ENCODE measurements around the gene TMEM53. TPM values are rescaled to one million over a fixed set of nuclear protein-coding genes. Genes with fewer than 3 reads are reported as not detected.

The TMEM53 gene
- total RNA-seq, 1 experiment from 2014 or later, result 8.2 TPM

DNA sequence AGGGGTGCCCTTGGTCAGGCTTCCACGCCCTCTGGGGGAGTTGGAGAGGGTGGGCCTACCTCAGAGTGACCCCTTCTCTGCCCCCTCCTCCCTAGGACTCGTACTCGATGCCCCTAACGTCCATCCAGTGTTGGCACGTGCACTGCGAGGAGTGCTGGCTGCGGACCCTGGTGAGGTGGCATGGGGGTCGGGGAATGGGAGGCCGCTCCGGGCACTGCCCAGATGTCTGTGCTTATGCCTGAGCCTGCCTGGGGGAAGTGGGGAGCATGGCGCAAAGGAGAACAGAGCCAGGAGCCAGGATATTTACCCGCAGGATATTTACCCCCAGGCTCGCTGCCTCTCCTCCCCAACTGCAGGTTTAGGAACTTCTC is 24.5 kb downstream of the TMEM53 start:
- ATAC-seq (no peak), DNase-seq (ENCODE audit: low spot score) (no peak)
- Mint-ChIP-seq H3K36me3 (peaks cover 30% of the 10 kb centered on the region), H3K27me3 (ENCODE audit: low read depth) (no peaks in the 10 kb centered on the region), H3K27ac (peak overlapping the region; percentile 68; the same call in 1 of the 2 replicates), H3K4me3 (no peak overlapping the region), H3K9me3 (no peaks in the 10 kb centered on the region), H3K4me1 (peaks cover 26% of the 10 kb centered on the region)
- ChIA-PET CTCF (interaction anchor here (1.0 to 5.4 kb wide), 11 partner anchors 17 to 432 kb away, joined by 3 to 112 read pairs (median 8); partner anchors contain the start of genes ARMH1 and TMEM53), POLR2A (interaction anchor here (0.6 to 1.4 kb wide), 3 partner anchors 17 to 245 kb away, joined by 3 read pairs; no protein-coding TSS in a partner anchor)
- TF ChIP-seq, protein P1, sequence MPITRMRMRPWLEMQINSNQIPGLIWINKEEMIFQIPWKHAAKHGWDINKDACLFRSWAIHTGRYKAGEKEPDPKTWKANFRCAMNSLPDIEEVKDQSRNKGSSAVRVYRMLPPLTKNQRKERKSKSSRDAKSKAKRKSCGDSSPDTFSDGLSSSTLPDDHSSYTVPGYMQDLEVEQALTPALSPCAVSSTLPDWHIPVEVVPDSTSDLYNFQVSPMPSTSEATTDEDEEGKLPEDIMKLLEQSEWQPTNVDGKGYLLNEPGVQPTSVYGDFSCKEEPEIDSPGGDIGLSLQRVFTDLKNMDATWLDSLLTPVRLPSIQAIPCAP (CRISPR knock-in tag; IDR thresholded peaks at IDR 0.05), result no peak
- TF ChIP-seq, protein P2, sequence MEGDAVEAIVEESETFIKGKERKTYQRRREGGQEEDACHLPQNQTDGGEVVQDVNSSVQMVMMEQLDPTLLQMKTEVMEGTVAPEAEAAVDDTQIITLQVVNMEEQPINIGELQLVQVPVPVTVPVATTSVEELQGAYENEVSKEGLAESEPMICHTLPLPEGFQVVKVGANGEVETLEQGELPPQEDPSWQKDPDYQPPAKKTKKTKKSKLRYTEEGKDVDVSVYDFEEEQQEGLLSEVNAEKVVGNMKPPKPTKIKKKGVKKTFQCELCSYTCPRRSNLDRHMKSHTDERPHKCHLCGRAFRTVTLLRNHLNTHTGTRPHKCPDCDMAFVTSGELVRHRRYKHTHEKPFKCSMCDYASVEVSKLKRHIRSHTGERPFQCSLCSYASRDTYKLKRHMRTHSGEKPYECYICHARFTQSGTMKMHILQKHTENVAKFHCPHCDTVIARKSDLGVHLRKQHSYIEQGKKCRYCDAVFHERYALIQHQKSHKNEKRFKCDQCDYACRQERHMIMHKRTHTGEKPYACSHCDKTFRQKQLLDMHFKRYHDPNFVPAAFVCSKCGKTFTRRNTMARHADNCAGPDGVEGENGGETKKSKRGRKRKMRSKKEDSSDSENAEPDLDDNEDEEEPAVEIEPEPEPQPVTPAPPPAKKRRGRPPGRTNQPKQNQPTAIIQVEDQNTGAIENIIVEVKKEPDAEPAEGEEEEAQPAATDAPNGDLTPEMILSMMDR (IDR thresholded peaks at IDR 0.05), result no peak
- TF ChIP-seq, protein P3, sequence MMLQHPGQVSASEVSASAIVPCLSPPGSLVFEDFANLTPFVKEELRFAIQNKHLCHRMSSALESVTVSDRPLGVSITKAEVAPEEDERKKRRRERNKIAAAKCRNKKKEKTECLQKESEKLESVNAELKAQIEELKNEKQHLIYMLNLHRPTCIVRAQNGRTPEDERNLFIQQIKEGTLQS (CRISPR knock-in tag; conservative IDR thresholded peaks at IDR 0.05), result no peak
- TF ChIP-seq, protein P4, sequence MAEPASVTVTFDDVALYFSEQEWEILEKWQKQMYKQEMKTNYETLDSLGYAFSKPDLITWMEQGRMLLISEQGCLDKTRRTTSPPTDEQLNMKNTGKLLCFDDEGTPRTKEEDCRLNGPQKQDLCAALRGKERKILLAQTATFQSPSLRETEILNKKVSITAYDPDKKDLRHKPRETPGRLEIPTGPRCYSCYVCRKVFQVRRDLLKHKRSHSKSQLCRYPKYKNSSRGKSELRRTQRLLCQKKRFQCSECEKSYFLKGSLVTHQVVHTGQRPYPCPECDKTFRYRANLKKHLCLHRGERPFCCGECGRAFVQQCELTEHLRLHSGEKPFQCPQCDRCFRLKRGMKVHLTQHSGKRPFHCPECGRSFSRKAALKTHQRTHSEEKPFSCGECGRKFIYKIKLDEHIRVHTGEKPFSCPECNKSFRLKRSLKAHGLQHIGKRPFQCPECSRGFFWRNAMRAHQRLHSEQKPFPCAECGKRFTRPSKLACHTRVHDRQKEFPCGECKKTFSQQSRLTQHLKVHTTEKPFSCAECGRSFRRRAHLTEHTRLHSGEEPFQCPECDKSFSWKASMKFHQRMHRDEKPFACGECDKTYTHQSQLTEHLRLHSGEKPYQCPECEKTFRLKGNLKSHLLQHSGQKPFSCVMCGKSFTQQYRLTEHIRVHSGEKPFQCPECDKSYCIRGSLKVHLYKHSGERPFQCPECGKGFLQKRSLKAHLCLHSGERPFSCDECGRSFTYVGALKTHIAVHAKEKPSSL (CRISPR knock-in tag; conservative IDR thresholded peaks at IDR 0.05), result no peak
- TF ChIP-seq JUN (CRISPR knock-in tag; IDR thresholded peaks at IDR 0.05) (no peak), ZNF423 (CRISPR knock-in tag; IDR thresholded peaks at IDR 0.05) (no peak)

DNA sequence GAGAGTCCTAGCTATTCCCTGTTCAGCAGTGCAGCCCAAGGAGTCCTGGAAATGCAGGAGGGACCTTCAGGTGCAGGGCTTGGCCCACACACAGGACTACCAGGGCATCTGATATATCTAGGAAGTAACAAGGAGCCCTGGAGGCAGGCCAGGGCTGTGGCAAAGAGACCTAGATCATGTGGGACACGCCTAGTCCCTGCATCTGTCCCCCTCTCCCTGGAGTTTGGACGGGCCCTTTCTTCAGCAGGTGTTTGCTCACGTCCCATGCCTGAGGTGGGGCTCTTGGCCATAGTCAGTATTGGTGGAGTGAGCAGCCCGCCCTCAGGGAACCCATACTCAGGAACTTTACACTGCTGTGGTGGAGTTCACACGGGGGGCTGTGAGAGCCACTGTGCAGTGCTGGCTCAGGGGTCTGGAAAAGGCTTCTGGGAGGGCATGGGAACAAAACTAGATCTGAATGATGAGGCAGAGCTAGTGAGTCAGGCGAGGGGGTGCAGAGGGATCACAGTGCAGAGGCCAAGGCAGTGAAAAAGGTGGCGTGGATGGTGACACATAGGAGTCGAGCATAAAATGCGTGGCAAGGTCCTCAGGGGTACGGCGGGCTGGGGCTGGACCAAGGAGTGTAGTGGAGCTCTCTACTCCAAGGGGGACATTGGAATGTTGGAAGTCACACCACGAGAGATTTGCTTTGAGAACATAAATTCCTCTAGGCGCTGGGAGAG is 25.6 kb downstream of the TMEM53 start:
- no peak for ATAC-seq
- Mint-ChIP-seq H3K27me3 (ENCODE audit: low read depth) (no peaks in the 10 kb centered on the region), H3K4me3 (no peak overlapping the region), H3K4me1 (peaks cover 26% of the 10 kb centered on the region), H3K9me3 (no peaks in the 10 kb centered on the region), H3K27ac (no peak overlapping the region; the same call in 1 of the 2 replicates), H3K36me3 (peaks cover 41% of the 10 kb centered on the region)
- CTCF ChIA-PET, result interaction anchor here (0.5 to 5.4 kb wide), 2 partner anchors 39 to 449 kb away, joined by 3 to 112 read pairs; no protein-coding TSS in a partner anchor
- no peak for DNase-seq (ENCODE audit: low spot score)
- POLR2A ChIA-PET, result no interaction called here
- TF ChIP-seq NFE2L1 (CRISPR knock-in tag; IDR thresholded peaks at IDR 0.05), result no peak
- TF ChIP-seq, protein P3 (CRISPR knock-in tag; conservative IDR thresholded peaks at IDR 0.05), result no peak
- TF ChIP-seq, protein P2 (IDR thresholded peaks at IDR 0.05), result no peak
- TF ChIP-seq NFYB (CRISPR knock-in tag; conservative IDR thresholded peaks at IDR 0.05; ENCODE audit: low read depth), result no peak
- no peak for TF ChIP-seq ZNF416 (CRISPR knock-in tag; IDR thresholded peaks at IDR 0.05)
- no peak for TF ChIP-seq FOXJ3 (CRISPR knock-in tag; IDR thresholded peaks at IDR 0.05; ENCODE audit: borderline replicate concordance)
- TF ChIP-seq CREB1 (CRISPR knock-in tag; IDR thresholded peaks at IDR 0.05), result no peak
- TF ChIP-seq ZNF671 (CRISPR knock-in tag; IDR thresholded peaks at IDR 0.05), result no peak
- TF ChIP-seq SP1 (CRISPR knock-in tag; conservative IDR thresholded peaks at IDR 0.05), result no peak
- no peak for TF ChIP-seq TCF7 (CRISPR knock-in tag; IDR thresholded peaks at IDR 0.05; ENCODE audit: low read depth)
- TF ChIP-seq, protein P5, sequence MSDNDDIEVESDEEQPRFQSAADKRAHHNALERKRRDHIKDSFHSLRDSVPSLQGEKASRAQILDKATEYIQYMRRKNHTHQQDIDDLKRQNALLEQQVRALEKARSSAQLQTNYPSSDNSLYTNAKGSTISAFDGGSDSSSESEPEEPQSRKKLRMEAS (CRISPR knock-in tag; IDR thresholded peaks at IDR 0.05), result no peak
- TF ChIP-seq, protein P6, sequence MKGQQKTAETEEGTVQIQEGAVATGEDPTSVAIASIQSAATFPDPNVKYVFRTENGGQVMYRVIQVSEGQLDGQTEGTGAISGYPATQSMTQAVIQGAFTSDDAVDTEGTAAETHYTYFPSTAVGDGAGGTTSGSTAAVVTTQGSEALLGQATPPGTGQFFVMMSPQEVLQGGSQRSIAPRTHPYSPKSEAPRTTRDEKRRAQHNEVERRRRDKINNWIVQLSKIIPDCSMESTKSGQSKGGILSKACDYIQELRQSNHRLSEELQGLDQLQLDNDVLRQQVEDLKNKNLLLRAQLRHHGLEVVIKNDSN (CRISPR knock-in tag; IDR thresholded peaks at IDR 0.05), result no peak
- TF ChIP-seq GABPB1 (CRISPR knock-in tag; IDR thresholded peaks at IDR 0.05), result no peak
- TF ChIP-seq, protein P7, sequence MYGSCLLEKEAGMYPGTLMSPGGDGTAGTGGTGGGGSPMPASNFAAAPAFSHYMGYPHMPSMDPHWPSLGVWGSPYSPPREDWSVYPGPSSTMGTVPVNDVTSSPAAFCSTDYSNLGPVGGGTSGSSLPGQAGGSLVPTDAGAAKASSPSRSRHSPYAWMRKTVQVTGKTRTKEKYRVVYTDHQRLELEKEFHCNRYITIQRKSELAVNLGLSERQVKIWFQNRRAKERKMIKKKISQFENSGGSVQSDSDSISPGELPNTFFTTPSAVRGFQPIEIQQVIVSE (CRISPR knock-in tag; IDR thresholded peaks at IDR 0.05; ENCODE audit: borderline replicate concordance), result no peak
- TF ChIP-seq, protein P8, sequence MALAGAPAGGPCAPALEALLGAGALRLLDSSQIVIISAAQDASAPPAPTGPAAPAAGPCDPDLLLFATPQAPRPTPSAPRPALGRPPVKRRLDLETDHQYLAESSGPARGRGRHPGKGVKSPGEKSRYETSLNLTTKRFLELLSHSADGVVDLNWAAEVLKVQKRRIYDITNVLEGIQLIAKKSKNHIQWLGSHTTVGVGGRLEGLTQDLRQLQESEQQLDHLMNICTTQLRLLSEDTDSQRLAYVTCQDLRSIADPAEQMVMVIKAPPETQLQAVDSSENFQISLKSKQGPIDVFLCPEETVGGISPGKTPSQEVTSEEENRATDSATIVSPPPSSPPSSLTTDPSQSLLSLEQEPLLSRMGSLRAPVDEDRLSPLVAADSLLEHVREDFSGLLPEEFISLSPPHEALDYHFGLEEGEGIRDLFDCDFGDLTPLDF (CRISPR knock-in tag; IDR thresholded peaks at IDR 0.05), result no peak
- TF ChIP-seq, protein P9, sequence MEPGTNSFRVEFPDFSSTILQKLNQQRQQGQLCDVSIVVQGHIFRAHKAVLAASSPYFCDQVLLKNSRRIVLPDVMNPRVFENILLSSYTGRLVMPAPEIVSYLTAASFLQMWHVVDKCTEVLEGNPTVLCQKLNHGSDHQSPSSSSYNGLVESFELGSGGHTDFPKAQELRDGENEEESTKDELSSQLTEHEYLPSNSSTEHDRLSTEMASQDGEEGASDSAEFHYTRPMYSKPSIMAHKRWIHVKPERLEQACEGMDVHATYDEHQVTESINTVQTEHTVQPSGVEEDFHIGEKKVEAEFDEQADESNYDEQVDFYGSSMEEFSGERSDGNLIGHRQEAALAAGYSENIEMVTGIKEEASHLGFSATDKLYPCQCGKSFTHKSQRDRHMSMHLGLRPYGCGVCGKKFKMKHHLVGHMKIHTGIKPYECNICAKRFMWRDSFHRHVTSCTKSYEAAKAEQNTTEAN (CRISPR knock-in tag; IDR thresholded peaks at IDR 0.05), result no peak
